Measurements from ENCODE around the gene DCLK2.
"Not testable (repeated sequence)": the region's sequence is repeated elsewhere in the genome, so short reads cannot be mapped to it uniquely, and the experiment has no call there.

Gene DCLK2

GRCh38 chr4:150145090-150145945, 67.1 kb downstream of the DCLK2 start:
- no peak for DNase-seq (ENCODE audit: low spot score in 2 of 2)
- Mint-ChIP-seq H3K4me1 (peaks cover 7% of the 10 kb centered on the region), H3K4me3 (no peak overlapping the region), H3K36me3 (no peaks in the 10 kb centered on the region), H3K9me3 (no peaks in the 10 kb centered on the region), H3K27ac (no peak overlapping the region)
- ATAC-seq: no peak

GRCh38 chr4:150145946-150146340, 67.7 kb downstream of the DCLK2 start:
- H3K36me3 Mint-ChIP-seq: no peaks in the 10 kb centered on the region
- DNase-seq (ENCODE audit: low spot score in 2 of 2) (no peak), ATAC-seq (no peak)
- no peak overlapping the region for H3K27ac Mint-ChIP-seq
- H3K9me3 Mint-ChIP-seq: no peaks in the 10 kb centered on the region
- no peak overlapping the region for H3K4me3 Mint-ChIP-seq
- H3K4me1 Mint-ChIP-seq: peaks cover 6% of the 10 kb centered on the region

DNA sequence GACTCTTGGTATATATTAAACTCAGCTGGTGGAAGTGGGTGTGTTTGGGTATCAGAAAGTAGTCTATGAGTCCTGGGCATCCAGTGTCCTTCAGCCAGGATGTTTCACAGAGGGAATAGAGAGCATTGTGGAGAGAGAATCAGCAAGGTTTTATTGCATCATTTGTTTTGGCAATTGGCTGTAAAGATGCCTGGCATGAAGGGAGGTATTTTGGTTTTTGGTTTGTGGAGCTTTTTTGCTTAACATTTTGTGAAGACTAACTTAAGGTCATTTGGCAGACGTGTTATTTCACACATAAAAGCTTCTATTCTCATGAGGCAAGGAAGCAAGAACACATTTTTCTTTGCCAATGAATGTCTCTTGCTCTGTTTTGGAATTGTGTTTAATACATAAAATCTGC, 71.1 kb downstream of the DCLK2 start:
- Mint-ChIP-seq H3K4me1 (no peaks in the 10 kb centered on the region), H3K4me3 (no peak overlapping the region), H3K27ac (no peak overlapping the region), H3K36me3 (no peaks in the 10 kb centered on the region), H3K9me3 (no peaks in the 10 kb centered on the region)
- no peak for DNase-seq (ENCODE audit: low spot score in 2 of 2)
- no peak for ATAC-seq

GRCh38 chr4:150150629-150151062, 72.4 kb downstream of the DCLK2 start:
- ATAC-seq (peak; percentile 39), DNase-seq (ENCODE audit: low spot score in 2 of 2) (no peak)
- Mint-ChIP-seq H3K4me3 (no peak overlapping the region), H3K27ac (no peak overlapping the region), H3K36me3 (no peaks in the 10 kb centered on the region), H3K4me1 (no peaks in the 10 kb centered on the region), H3K9me3 (no peaks in the 10 kb centered on the region)

DNA sequence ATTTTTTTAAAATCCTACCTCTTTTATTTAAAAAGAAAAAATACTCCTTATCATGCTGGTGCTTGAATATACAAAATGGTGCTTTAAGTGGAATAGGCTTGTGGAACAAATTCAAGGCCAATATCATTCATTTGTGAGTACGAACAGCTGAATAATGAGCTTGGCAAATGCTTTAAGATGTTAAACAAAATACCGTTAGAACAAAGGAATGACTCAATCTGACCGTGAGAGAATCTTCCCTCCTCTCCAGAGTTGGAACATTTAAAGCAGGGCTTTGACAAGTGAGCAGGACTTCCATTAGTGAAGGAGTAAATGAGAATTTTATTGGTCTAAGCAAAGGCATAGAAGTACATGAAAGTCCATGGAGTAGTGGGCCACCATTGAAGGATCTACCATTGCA, 74.5 kb downstream of the DCLK2 start:
- no peak overlapping the region for H3K4me3 Mint-ChIP-seq
- DNase-seq (ENCODE audit: low spot score in 2 of 2): no peak
- no peaks in the 10 kb centered on the region for H3K9me3 Mint-ChIP-seq
- ATAC-seq: no peak
- no peaks in the 10 kb centered on the region for H3K4me1 Mint-ChIP-seq
- no peak overlapping the region for H3K27ac Mint-ChIP-seq
- H3K36me3 Mint-ChIP-seq: no peaks in the 10 kb centered on the region

GRCh38 chr4:150155391-150155790, 77.1 kb downstream of the DCLK2 start:
- DNase-seq (ENCODE audit: low spot score in 2 of 2): no peak
- Mint-ChIP-seq H3K9me3 (no peaks in the 10 kb centered on the region), H3K4me1 (no peaks in the 10 kb centered on the region), H3K36me3 (no peaks in the 10 kb centered on the region), H3K27ac (no peak overlapping the region), H3K4me3 (no peak overlapping the region)
- no peak for ATAC-seq

DNA sequence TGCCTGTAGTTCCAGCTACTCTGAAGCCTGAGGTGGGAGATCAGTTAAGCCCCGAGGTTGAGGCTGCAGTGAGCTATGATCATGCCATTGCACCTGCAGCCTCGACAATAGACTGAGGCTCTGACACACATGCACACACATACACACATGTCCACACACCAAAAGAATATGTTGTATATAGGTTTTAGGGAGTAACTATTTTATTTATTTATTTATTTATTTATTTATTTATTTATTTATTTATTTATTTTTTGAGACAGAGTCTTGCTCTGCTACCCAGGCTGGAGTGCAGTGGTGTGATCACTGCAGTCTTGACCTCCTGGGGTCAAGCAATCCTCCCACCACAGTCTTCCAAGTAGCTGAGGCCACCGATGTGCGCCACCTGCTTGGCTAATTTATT, 78.3 kb downstream of the DCLK2 start:
- Mint-ChIP-seq H3K4me1 (no peaks in the 10 kb centered on the region), H3K9me3 (no peaks in the 10 kb centered on the region), H3K27ac (no peak overlapping the region), H3K4me3 (no peak overlapping the region), H3K36me3 (no peaks in the 10 kb centered on the region)
- DNase-seq (ENCODE audit: low spot score in 2 of 2): no peak
- ATAC-seq: no peak

GRCh38 chr4:150158041-150158440, 79.8 kb downstream of the DCLK2 start:
- H3K36me3 Mint-ChIP-seq: no peaks in the 10 kb centered on the region
- no peaks in the 10 kb centered on the region for H3K4me1 Mint-ChIP-seq
- ATAC-seq (no peak), DNase-seq (ENCODE audit: low spot score in 2 of 2) (no peak)
- no peaks in the 10 kb centered on the region for H3K9me3 Mint-ChIP-seq
- H3K4me3 Mint-ChIP-seq: no peak overlapping the region
- no peak overlapping the region for H3K27ac Mint-ChIP-seq

DNA sequence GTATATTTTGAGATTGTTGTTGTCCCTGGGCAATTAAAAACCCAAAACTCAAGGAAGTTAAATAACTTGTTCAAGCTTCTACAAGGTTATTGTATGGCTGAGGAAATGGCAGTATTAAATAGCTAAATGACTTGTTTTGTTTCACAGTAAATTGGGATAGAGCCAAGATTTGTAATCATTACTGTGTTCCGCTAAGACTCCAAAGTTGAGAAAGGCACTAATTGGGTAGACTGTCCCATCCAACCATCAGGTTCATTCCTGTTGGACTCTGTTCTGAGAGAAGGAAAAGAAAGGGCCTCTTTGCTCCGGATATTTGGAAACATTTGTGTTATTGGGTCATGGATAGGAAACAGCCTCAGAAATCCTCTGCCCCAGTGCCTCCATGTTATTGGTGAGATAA, 82.2 kb downstream of the DCLK2 start:
- Mint-ChIP-seq H3K27ac (no peak overlapping the region), H3K36me3 (no peaks in the 10 kb centered on the region), H3K4me3 (no peak overlapping the region), H3K9me3 (no peaks in the 10 kb centered on the region), H3K4me1 (no peaks in the 10 kb centered on the region)
- DNase-seq (ENCODE audit: low spot score in 2 of 2) (no peak), ATAC-seq (no peak)

GRCh38 chr4:150161109-150161508, 82.9 kb downstream of the DCLK2 start:
- Mint-ChIP-seq H3K4me1 (no peaks in the 10 kb centered on the region), H3K9me3 (no peaks in the 10 kb centered on the region), H3K36me3 (no peaks in the 10 kb centered on the region), H3K27ac (no peak overlapping the region), H3K4me3 (no peak overlapping the region)
- no peak for ATAC-seq
- no peak for DNase-seq (ENCODE audit: low spot score in 2 of 2)

GRCh38 chr4:150162020-150162419, 83.8 kb downstream of the DCLK2 start:
- not testable (repeated sequence) for H3K27ac Mint-ChIP-seq; H3K4me3 Mint-ChIP-seq; ATAC-seq; DNase-seq (ENCODE audit: low spot score in 2 of 2); H3K4me1 Mint-ChIP-seq; H3K36me3 Mint-ChIP-seq; H3K9me3 Mint-ChIP-seq

DNA sequence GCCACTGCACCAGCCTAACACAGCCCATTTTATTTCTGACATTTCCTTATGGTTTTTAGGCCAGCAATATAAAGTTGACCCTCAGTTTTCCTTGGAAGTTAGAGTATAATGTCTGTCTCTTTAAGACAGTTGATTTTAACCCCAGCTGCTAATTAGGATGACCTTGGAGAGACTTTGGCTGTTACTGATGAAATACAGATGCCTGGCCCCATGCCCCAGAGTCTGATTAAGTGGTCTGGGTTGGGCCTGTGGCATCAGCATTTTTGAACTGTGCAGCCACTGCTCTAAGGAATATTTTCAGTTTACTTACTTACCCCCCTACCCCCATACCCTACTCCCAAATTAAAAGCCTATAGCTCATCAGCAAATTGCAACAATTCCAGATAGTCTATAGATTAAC, 85.8 kb downstream of the DCLK2 start:
- ATAC-seq (no peak), DNase-seq (ENCODE audit: low spot score in 2 of 2) (no peak)

GRCh38 chr4:150164956-150165629, 86.8 kb downstream of the DCLK2 start:
- DNase-seq (ENCODE audit: low spot score in 2 of 2) (no peak), ATAC-seq (no peak)
- Mint-ChIP-seq H3K9me3 (no peaks in the 10 kb centered on the region), H3K36me3 (no peaks in the 10 kb centered on the region), H3K4me1 (no peaks in the 10 kb centered on the region), H3K4me3 (no peak overlapping the region), H3K27ac (no peak overlapping the region)

More for the DNA sequence above, 85.8 kb downstream of the DCLK2 start:
- H3K36me3 Mint-ChIP-seq: no peaks in the 10 kb centered on the region
- H3K9me3 Mint-ChIP-seq: no peaks in the 10 kb centered on the region
- no peak overlapping the region for H3K27ac Mint-ChIP-seq
- no peak overlapping the region for H3K4me3 Mint-ChIP-seq
- no peaks in the 10 kb centered on the region for H3K4me1 Mint-ChIP-seq

DNA sequence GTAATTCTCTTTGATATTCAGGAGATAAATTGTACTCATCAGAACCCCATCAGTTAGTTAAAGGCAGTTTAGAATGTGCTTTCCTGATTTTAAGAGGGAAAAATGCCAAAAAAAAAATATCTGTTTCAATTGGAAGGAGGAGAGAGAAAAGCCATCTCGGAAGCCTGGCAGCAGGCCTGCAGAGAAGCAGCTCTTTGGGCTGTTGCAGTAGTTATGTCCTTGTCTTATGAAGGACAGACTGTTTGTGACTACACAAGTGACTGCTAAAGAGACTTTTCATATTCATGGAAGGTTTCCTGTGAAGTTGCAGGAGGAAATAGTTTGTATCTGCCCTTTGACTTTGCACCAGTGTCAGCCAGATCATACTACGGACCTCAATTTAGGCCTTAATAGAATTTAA, 88.8 kb downstream of the DCLK2 start:
- H3K27ac Mint-ChIP-seq: no peak overlapping the region
- DNase-seq (ENCODE audit: low spot score in 2 of 2) (no peak), ATAC-seq (no peak)
- no peak overlapping the region for H3K4me3 Mint-ChIP-seq
- H3K36me3 Mint-ChIP-seq: no peaks in the 10 kb centered on the region
- no peaks in the 10 kb centered on the region for H3K4me1 Mint-ChIP-seq
- no peaks in the 10 kb centered on the region for H3K9me3 Mint-ChIP-seq

- Mint-ChIP-seq H3K4me3 (no peak overlapping the region), H3K9me3 (no peaks in the 10 kb centered on the region), H3K36me3 (no peaks in the 10 kb centered on the region), H3K4me1 (no peaks in the 10 kb centered on the region), H3K27ac (no peak overlapping the region)
- DNase-seq (ENCODE audit: low spot score in 2 of 2) (no peak), ATAC-seq (no peak)
These were observed 95.2 kb downstream of the DCLK2 start for GRCh38 chr4:150173432-150173861.

DNA sequence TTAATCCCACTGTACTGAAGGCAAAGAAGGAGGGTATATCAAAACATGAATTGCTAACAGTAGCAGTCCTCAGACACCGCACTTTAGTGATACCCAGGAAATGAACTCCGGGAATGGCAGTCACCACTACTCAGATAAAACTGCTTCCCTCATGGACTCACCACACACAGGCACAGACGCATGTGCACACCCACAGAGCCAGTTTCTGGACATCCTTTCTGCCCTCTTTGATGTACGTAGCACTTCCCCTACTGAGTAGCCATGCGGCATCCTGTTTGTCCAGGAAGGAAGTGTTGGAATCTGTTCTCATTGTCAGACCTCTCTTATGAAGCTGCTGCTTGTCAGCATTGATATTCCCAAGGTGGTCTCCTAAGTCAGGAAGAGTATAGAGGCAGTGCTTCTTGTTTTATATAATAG, 95.7 kb downstream of the DCLK2 start:
- Mint-ChIP-seq H3K9me3 (no peaks in the 10 kb centered on the region), H3K36me3 (no peaks in the 10 kb centered on the region), H3K4me3 (no peak overlapping the region), H3K4me1 (no peaks in the 10 kb centered on the region), H3K27ac (no peak overlapping the region)
- DNase-seq (ENCODE audit: low spot score in 2 of 2): no peak
- ATAC-seq: no peak
